H1 (cell line): ENCODE results near the gene NGFR. TPM values are rescaled to one million over a fixed set of nuclear protein-coding genes. Genes with fewer than 3 reads are reported as not detected.

Source experiments
- ASH2L ChIP-seq: fragments of 200-600, 300-600 bp; sonication (generic); IDR thresholded peaks from one replicate; pipeline ENCODE4 v1.7.1; 2017; ENCODE audit warnings: low read length
- CEBPB ChIP-seq: IDR thresholded peaks from 2 replicates; pipeline ENCODE4 v1.6.1; 2012; ENCODE audit warnings: low read depth, low read length
- CHD2 ChIP-seq: IDR thresholded peaks from 2 replicates; pipeline ENCODE4 v1.6.1; 2012; ENCODE audit warnings: low read length, improper control_type of control experiment
- CHD7 ChIP-seq: fragments of 300-600 bp; sonication (generic); IDR thresholded peaks from 2 replicates; pipeline ENCODE4 v1.7.1; 2012; ENCODE audit warnings: low read length, moderate library complexity, mild to moderate bottlenecking, inconsistent platforms; ENCODE audit not compliant: insufficient replicate concordance
- EGR1 ChIP-seq: IDR thresholded peaks from 2 replicates; pipeline ENCODE4 v1.6.1; 2011; ENCODE audit warnings: low read depth, low read length, borderline replicate concordance
- SAP30 ChIP-seq: fragments of 300-600 bp; sonication (generic); IDR thresholded peaks from 2 replicates; pipeline ENCODE4 v1.7.1; 2012; ENCODE audit warnings: low read length, moderate library complexity, mild to moderate bottlenecking, inconsistent platforms; ENCODE audit not compliant: insufficient read depth, insufficient replicate concordance
- SP1 ChIP-seq: IDR thresholded peaks from 2 replicates; pipeline ENCODE4 v1.6.1; 2011; ENCODE audit warnings: low read depth, low read length
- TAF1 ChIP-seq: IDR thresholded peaks from 2 replicates; pipeline ENCODE4 v1.6.1; 2011; ENCODE audit warnings: mild to moderate bottlenecking, low read depth, low read length
- polyA plus RNA-seq, 7 experiments: library from polyadenylated mRNA; depleted of rRNA in 3 of 7; stranded (reverse) in 5 of 7; unstranded in 2 of 7; fragments of >200 nt in 5 of 7; fragments of 200-250 nt in 2 of 7; gene quantifications; 1 replicate in 5 of 7; 2 replicates in 1 of 7; 4 replicates in 1 of 7; pipeline versions ENCODE4 v1.2.1 to v1.2.3, GENCODE V29; 2011 to 2013; ENCODE audit warnings: missing spikeins in 2 of 7, mixed read lengths in 2 of 7
- total RNA-seq: library from RNA; stranded (reverse); fragmentation: NEBNext Ultra II Directional; extraction: Animal tissue kit (Norgen Biotek cat#: 25700); gene quantifications from 2 replicates; pipeline ENCODE4 v1.2.1, GENCODE V29; 2021

The NGFR gene
- total and polyA plus RNA-seq, 2 of the 8 experiments (the other 6 are each of a cell fraction or from before 2014, with no cell fraction given): 8.1 to 10.3 TPM

- TF ChIP-seq TAF1: no peak
- TF ChIP-seq CHD7: no peak
- no peak for TF ChIP-seq SAP30
- TF ChIP-seq SP1: no peak
- TF ChIP-seq CHD2: no peak
- no peak for TF ChIP-seq CEBPB
- TF ChIP-seq ASH2L: no peak
- no peak for TF ChIP-seq EGR1
These were observed 16.7 kb downstream of the NGFR start (continued) for GRCh38 chr17:49511810-49512209.
